ENCODE measurements around the gene RPUSD1.

RPUSD1 gene

DNA sequence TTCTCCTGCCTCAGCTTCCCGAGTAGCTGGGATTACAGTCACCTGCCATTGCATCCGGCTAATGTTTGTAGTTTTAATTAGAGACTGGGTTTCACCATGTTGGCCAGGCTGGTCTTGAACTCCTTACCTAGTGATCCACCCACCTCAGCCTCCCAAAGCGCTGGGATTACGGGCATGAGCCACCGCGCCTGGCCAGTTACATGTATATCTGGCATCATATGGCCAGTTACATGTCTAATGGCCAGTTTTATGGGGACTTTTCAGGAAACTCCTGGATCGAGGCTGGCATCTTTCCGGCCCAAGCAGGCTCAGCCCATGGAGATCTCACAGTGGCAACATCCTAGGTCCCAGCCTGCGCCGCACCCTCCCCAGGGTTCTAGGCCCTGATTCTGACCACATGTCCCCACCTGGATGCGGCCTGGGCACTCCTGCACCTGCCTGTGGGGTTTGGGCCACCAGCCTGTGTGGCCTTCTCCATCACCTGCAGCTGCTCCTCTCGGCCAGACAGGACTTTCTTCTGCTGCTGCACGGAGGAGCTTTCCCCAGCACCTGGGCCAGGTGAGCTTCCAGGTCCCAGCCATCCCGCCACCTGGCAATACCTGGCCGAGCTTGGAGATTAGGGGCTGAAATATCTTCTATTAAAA is 46.1 kb downstream of the RPUSD1 start:
- no peak for DNase-seq

DNA sequence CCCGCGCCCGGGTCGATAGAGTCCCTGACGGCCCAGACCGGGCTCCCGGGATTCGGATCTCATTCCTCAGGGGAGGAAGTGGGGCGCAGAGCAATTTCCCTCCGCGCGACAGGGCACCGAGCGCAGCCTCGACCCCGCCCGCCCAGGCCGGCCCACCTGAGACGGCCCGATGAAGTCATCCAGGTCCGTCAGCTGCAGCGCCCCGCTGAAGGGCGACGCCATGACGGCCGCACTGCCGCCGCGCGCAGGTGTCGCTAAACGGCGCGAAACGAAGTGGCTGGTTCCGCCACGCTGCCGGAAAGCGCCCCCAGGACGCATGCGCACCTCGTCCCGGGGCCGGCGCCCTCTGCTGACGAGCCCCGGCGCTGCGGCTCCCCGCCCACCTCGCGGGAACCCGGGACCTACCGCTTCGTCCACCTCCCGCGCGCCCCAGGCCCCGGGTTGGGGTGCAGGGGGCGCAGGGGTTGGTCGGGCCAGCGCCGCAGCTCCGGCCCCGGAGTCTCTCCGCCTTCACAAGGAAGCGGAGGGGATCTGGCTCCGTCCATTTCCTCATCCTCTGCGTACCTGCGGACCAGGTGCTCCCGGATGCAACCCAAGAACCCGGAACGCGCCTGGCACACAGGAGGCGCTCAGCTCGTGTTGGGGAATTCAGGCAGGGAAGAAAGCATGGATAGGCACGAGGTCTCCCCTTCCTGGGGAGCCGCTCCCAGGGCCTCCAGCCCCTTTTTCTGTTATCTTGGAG is 47.2 kb downstream of the RPUSD1 start, which contains the start of gene CIAO3:
TSS of gene CIAO3 (minus strand) at position 234 of the 742 bp plus-strand sequence. CDS start at position 222, 12 bp downstream.
- DNase-seq: peak in 1 of 2 experiments; percentile 23

GRCh38 chr16:740459-740763 is 47.8 kb downstream of the RPUSD1 start:
- DNase-seq: no peak

DNA sequence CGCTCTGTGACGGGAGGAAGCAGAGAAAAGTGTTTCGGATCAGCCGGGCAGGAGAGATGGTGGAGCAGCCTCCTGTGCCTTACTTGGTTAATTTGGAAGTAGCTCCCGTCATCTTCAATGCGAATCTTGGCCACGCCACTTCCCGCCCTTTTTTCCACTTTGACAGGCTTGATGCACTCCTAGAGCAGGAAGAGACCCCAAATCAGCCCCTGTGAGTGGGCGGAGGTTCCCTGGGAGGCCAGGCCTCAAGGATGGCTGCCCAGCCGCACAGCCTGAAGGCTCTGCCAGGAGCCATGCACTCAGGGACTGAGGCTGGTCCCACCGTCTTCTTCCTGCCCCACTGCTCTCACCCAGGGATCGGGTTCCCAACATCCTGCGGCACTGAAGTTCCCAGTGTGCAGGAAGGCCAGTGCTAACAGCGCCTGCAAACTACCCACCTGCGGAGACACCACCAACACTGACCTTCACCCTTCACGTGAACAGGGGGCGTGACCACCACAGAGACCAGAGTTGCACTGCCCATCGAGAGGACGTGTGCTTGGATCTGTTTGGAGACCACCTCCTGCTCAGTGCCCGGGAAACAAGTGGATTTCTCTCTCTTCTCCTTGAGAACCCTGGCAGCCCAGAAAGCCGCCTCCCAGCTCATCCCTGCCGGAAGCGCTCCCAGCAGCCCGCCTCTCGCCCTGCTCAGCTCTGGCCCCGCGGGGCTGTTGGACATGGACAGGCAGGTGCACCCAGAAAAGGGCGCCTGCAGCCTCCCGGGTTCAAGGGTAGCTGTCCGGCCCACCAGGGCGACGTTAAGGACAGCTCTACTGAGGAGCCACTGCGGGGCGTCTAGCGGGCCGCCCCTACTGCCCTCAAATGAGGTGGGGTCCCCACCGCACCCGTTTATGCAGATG is 48.4 kb downstream of the RPUSD1 start:
- DNase-seq: no peak

DNA sequence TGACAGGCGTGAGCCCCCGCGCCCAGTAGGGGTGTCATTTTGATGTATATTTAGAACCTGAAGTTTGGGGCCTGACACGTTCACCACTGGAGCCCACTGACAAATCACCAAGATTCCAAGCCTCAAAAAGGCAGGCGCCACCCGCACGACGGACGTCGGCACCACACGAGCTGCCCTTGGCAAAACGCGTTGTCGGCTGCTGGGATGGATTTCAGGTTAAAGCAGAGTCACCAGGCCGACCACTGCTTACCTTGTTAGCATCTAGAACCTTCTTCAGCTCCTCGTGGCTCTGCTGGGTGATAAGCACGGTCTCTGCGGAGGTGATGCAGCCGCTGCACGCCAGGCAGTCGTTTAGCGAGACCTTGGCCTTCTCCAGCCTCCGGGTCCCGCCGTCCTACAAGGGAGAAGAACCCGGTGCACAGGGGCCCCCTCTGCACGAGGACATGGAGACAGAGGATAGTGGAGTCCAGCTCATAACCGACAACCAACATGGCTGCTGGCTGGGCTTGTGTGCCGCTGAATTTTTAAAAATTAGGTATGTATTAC is 51.2 kb downstream of the RPUSD1 start:
- no peak for DNase-seq

DNA sequence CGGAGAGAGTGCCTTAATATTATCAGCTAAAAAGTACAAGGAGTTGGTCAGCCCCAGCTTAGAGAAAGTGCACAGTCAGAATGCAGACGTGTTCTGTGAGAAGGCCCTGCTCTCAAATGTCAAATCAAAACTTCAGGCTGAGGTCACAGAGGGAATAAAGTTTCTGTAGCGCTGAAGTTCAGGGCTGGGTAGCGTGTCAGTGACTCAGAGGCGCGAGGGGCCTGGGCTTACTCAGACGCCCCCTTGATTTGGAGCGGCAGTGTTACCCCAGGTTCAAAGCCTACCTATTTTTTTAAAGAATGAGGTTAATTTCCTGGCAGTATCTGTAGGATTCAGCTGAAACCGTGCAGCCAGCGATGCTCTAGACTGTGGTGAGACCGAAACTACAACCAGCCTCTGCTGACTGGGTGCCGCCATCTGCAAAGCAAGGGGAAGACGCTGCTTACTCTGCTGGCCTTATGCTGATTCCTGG is 52.2 kb downstream of the RPUSD1 start:
- DNase-seq: no peak

DNA sequence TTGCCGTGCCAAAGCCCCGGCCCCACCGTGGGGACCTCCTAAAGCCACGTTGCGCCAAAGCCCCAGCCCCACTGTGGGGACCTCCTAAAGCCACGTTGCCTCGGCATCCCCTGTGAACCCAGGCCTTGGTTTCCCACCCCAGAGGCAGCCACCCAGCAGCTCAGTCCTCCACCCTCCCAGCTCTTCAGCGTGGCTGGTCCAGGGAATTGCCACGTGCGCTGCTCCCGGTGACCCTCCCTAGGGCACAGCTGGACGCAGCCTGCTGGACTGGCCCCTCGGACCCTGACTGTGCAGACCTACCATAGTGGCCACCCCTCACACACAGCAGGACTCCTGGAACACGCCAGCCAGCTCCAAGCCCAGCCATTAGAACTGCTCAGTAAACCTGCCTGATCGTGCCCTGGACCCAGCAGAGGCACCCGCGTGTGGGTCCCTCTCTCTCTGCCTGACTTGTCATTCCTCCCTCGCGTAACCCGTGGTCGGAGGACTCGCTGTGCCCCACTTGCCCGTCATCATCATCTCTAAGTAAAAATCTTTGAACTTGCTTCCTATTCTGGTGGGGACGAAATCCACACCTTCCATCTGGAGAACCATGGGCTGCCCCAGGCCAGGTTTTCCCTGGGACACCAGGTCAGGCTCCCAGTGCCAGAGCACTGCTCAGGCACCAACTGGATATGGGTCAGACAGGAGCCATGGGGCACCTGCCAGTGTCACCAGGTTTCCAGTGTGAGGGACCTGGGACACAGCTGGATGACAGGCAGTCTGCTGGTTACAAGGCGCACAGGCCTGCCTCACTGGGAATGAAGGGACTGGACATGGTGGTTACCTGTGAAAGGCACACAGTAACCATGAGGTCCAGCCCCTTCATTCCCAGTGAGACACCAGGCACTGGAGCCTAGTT is 53.0 kb downstream of the RPUSD1 start:
- DNase-seq: no peak

All from cerebellar nuclear complex (tissue), 1 donor.